GM19463 (cell line): Measurements from ENCODE around the gene HES6.

Experiments
- ATAC-seq: cut with Tn5 transposase; IDR thresholded peaks from one replicate; pipeline ENCODE4 v1.9.1; 2021; ENCODE audit warnings: mild to moderate bottlenecking, moderate library complexity; ENCODE audit not compliant: unreplicated experiment

The HES6 gene

GRCh38 chr2:238255151-238255551, 15.3 kb upstream of the HES6 start:
- no peak for ATAC-seq

- ATAC-seq = no peak
These were observed 14.4 kb upstream of the HES6 start for GRCh38 chr2:238254095-238254723.

GRCh38 chr2:238252766-238253630, 13.2 kb upstream of the HES6 start:
- ATAC-seq = no peak

GRCh38 chr2:238251986-238252385, 12.1 kb upstream of the HES6 start:
- ATAC-seq = no peak

- no peak for ATAC-seq
These were observed 11.5 kb upstream of the HES6 start for GRCh38 chr2:238251331-238251730.

- no peak for ATAC-seq
These were observed 11.1 kb upstream of the HES6 start for GRCh38 chr2:238250896-238251295.

GRCh38 chr2:238247841-238248453, 8.1 kb upstream of the HES6 start:
- ATAC-seq = no peak

GRCh38 chr2:238247002-238247822, 7.4 kb upstream of the HES6 start:
- ATAC-seq = no peak

GRCh38 chr2:238244151-238244550, 4.3 kb upstream of the HES6 start:
- no peak for ATAC-seq

GRCh38 chr2:238243496-238244076, 3.7 kb upstream of the HES6 start:
- no peak for ATAC-seq

GRCh38 chr2:238242731-238243495, 3.1 kb upstream of the HES6 start:
- no peak for ATAC-seq

- no peak for ATAC-seq
These were observed 2.1 kb upstream of the HES6 start for GRCh38 chr2:238241970-238242369.

- ATAC-seq = no peak
These were observed 1.2 kb upstream of the HES6 start for GRCh38 chr2:238240757-238241711.

GRCh38 chr2:238239543-238239862, 335 bp downstream of the HES6 start:
- ATAC-seq = peak; percentile 8

GRCh38 chr2:238238766-238239542, 884 bp downstream of the HES6 start:
- peak; percentile 1 for ATAC-seq

- no peak for ATAC-seq
These were observed 1.5 kb downstream of the HES6 start for GRCh38 chr2:238238311-238238765.

- ATAC-seq = no peak
These were observed 2.3 kb downstream of the HES6 start for GRCh38 chr2:238237431-238238135.

- no peak for ATAC-seq
These were observed 3.3 kb downstream of the HES6 start for GRCh38 chr2:238236571-238236970.
